ENCODE results near the gene DNM2. TPM values are rescaled to one million over a fixed set of nuclear protein-coding genes. Genes with fewer than 3 reads are reported as not detected.
"Not testable (repeated sequence)": the region's sequence is repeated elsewhere in the genome, so short reads cannot be mapped to it uniquely, and the experiment has no call there.

DNM2 gene
- 331 and 362 TPM in 2 replicates for total RNA-seq (2014; rRNA removed; shearing (Covaris generic); ENCODE audit: low replicate concordance)

GRCh38 chr19:10717356-10718204, at the start of gene DNM2:
DNM2 (plus strand) TSS chr19:10718079; CDS start chr19:10718243, 164 bp downstream.
- in situ Hi-C loops (cut with HindIII; ENCODE audit: low pct_unique_long_range_greater_than_20kb, low sequenced_read_pairs), result no loop called here
- DNase-seq (ENCODE audit: low read depth), result peak; percentile 100

DNA sequence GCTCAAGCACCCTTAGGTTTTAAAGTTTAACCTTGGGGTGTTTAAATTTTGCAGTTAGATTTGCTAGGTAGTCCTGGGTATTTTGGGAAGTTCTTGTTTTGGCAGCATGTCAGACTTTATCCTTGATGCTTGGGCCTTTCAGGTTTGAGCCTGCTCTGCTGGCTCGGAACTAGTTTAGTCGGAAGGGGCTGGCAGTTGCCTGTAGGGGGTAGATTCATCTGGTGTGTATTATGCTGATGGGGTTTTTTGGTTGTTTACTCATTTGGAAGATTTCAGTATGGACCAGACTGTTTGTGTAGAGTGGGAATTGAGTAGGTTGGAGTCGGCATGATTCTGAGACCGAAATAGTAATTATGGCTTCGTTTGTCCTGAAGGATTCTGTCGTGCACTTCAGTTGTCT, 48.6 kb upstream of the DNM2 start:
- DNase-seq (ENCODE audit: low read depth), result no peak
- in situ Hi-C loops (cut with HindIII; ENCODE audit: low pct_unique_long_range_greater_than_20kb, low sequenced_read_pairs), result no loop called here

DNA sequence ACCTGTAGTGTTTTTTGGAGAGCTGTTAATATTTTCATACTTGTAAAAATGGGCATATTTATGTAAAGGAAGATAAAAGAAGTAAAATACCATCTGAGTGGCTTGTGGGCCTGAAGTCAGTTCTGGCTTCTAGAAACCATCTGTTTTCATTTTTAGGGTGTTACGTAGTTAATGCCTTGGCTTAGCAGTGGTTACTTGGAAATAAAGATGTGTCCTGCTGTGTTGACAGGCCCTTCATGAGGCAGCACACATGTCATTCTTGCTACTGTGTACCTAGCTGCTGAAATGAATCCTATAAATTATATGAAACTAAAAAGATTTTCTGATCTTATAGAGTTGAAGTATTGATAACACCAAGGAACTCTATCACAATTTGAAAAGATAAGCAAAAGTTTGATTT, 47.7 kb upstream of the DNM2 start:
- in situ Hi-C loops (cut with HindIII; ENCODE audit: low pct_unique_long_range_greater_than_20kb, low sequenced_read_pairs), result no loop called here
- no peak for DNase-seq (ENCODE audit: low read depth)

DNA sequence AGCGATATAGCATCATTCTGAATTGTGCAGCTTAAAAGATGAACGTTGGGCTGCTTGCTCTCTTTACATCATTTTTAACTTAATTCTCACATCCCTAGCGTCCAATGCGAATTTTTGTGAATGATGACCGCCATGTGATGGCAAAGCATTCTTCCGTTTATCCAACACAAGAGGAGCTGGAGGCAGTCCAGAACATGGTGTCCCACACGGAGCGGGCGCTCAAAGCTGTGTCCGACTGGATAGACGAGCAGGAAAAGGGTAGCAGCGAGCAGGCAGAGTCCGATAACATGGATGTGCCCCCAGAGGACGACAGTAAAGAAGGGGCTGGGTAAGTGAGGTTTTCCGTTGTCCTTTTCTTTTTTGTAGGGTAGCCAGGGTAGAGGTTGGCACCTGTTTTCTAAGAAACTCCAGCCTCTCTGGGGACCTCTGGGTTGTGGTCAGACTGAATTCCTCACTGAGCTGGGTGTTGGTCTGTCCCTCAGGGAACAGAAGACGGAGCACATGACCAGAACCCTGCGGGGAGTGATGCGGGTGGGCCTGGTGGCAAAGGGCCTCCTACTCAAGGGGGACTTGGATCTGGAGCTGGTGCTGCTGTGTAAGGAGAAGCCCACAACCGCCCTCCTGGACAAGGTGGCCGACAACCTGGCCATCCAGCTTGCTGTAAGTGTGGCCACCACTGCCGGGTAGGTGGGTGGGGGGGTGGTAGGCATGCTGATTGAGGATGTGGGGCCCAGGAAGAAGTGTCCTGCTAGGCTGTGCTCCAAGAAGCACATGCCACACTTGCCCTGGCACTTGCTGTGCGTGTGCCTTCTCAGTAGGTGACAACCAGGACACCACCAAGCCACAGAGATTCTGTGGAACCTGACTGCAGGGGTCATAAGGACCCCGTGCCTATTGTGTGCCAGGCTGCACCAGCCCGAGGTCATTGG, 46.7 kb upstream of the DNM2 start:
- in situ Hi-C loops (cut with HindIII; ENCODE audit: low pct_unique_long_range_greater_than_20kb, low sequenced_read_pairs), result no loop called here
- DNase-seq (ENCODE audit: low read depth), result no peak

DNA sequence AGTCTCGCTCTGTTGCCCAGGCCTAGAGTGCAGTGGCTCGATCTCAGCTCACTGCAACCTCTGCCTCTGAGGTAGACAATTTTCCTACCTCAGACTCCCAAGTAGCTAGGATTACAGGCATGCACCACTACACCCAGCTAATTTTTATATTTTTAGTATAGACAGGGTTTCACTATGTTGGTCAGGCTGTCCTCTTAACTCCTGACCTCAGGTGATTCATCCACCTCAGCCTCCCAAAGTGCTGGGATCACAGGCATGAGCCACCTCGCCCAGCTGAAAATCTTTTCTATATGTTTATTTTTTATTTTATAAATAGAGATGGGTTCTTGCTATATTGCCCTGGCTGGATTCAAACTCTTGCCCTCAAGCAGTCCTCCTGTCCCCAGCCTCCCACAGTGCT, 46.0 kb upstream of the DNM2 start:
- in situ Hi-C loops (cut with HindIII; ENCODE audit: low pct_unique_long_range_greater_than_20kb, low sequenced_read_pairs); DNase-seq (ENCODE audit: low read depth): not testable (repeated sequence)

GRCh38 chr19:10675214-10675613, 42.7 kb upstream of the DNM2 start:
- DNase-seq (ENCODE audit: low read depth); in situ Hi-C loops (cut with HindIII; ENCODE audit: low pct_unique_long_range_greater_than_20kb, low sequenced_read_pairs): not testable (repeated sequence)

DNA sequence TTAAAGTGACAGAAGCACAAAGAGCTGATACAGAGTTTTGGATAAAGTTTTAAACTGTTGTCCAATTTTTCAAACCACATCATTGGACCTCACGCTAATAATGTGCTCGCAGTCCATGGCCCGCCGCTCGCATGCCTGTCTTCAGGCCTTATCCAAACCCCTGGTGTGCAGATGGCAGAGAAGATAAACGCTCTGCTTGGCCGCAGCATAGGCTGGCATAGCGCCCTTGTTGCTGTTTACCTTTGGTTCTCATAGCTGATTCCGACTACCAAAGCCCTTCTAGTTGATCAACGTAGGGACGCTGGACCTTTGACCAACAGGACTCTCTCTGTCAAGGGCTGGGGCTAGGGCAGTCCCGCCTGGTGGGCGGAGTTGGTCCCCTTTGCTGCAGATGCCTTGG, 40.1 kb upstream of the DNM2 start:
- no peak for DNase-seq (ENCODE audit: low read depth)
- in situ Hi-C loops (cut with HindIII; ENCODE audit: low pct_unique_long_range_greater_than_20kb, low sequenced_read_pairs), result no loop called here

DNA sequence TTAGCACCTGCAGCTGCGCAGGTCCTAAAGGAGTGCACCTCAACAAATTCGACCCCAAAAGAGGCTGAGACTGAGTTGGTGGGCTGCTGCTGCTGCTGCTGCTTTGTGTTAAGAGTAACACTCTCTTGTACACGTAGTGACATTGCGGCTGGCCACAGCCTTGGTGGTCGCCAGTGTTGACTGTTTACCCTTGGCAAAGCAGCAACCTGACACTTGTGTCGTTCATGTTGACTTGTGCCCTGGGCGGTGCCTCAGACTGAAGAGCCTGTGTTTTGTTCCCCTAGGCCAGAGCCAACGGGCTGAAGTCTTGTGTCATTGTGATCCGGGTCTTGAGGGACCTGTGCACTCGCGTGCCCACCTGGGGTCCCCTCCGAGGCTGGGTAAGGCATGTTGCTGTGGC, 39.1 kb upstream of the DNM2 start:
- no peak for DNase-seq (ENCODE audit: low read depth)
- in situ Hi-C loops (cut with HindIII; ENCODE audit: low pct_unique_long_range_greater_than_20kb, low sequenced_read_pairs), result no loop called here

DNA sequence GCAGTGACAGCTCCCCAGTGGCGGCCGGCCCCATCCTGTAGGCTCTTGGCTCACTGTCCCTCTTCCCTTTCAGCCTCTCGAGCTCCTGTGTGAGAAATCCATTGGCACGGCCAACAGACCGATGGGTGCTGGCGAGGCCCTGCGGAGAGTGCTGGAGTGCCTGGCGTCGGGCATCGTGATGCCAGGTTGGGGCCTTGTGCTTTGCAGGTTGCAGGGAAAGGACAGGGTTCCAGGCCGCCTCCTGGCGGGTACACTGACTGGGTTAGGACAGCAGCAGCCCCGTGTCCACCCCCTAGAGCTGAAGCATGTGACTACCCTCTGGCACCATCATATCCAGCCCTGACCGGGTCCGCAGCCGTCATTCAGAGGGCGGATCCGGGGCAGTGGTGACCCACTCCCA, 38.1 kb upstream of the DNM2 start:
- no peak for DNase-seq (ENCODE audit: low read depth)
- in situ Hi-C loops (cut with HindIII; ENCODE audit: low pct_unique_long_range_greater_than_20kb, low sequenced_read_pairs), result no loop called here

DNA sequence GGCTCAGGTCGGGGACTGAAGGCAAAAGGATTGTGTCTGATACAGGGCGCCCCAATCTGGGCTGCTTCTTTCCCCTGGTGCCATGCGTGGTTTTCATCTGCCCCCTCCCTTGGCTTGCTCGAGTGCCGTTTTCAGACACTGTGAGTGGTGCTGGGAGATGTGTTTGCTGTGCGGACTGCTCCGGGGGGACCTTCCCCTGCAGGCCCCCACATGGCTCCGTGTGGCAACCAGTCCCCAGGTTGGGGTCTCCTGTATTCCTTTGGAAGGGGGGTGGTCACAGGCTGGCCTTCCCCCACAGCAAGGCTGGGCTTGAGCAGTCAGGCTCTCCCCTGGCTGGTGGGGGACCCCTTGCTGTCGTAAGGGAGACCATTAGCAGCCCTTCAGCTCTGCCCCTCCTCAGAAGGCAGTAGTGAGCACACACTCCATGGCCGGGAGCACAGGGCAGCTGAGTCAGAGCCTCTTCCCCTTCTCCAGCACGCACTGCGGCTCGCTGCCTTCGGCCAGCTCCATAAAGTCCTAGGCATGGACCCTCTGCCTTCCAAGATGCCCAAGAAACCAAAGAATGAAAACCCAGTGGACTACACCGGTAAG, 37.2 kb upstream of the DNM2 start:
- in situ Hi-C loops (cut with HindIII; ENCODE audit: low pct_unique_long_range_greater_than_20kb, low sequenced_read_pairs), result no loop called here

GRCh38 chr19:10681658-10682057, 36.2 kb upstream of the DNM2 start:
- in situ Hi-C loops (cut with HindIII; ENCODE audit: low pct_unique_long_range_greater_than_20kb, low sequenced_read_pairs), result no loop called here
- no peak for DNase-seq (ENCODE audit: low read depth)

More for the DNA sequence above, 37.2 kb upstream of the DNM2 start:
- DNase-seq (ENCODE audit: low read depth), result no peak

DNA sequence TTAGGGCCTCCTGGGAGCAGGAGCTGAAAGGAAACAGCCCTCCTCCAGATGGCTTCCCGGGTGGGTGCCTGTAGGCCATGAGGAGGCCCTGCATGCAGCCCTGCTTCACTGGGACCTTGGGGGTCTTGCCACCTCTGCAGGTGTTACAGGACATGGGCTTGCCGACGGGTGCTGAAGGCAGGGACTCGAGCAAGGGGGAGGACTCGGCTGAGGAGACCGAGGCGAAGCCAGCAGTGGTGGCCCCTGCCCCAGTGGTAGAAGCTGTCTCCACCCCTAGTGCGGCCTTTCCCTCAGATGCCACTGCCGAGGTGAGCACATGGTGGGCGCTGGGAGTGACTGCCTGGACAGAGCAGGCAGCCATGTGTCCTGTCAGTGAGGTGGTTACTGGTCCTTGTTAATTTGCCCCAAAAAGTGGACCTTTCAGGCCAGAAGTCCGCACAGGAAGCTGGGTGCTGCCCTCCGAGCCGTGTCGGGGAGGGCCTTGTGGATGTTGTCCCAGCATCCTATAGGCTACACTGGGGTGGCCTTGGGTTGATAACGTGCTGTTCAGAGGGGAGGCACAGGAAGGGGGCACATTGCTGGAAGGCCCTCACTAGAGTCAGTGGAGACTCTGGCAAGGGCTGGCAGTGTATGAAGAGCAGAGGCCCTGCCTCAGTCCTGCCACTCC, 35.3 kb upstream of the DNM2 start:
- in situ Hi-C loops (cut with HindIII; ENCODE audit: low pct_unique_long_range_greater_than_20kb, low sequenced_read_pairs), result no loop called here
- no peak for DNase-seq (ENCODE audit: low read depth)

GRCh38 chr19:10683064-10683426, 34.8 kb upstream of the DNM2 start:
- no peak for DNase-seq (ENCODE audit: low read depth)

DNA sequence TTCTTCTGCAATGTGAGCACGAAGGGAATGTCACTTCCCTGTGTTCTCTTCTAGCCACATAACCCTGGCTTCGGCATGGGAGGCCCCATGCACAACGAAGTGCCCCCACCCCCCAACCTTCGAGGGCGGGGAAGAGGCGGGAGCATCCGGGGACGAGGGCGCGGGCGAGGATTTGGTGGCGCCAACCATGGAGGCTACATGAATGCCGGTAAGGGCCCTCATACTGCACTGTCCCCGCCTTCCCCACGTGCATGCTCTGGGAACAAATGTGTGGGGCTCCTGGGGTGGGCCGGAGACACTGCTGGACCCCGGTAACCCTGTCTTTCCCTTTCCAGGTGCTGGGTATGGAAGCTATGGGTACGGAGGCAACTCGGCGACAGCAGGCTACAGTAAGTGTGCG, 34.3 kb upstream of the DNM2 start:
- in situ Hi-C loops (cut with HindIII; ENCODE audit: low pct_unique_long_range_greater_than_20kb, low sequenced_read_pairs), result no loop called here
- no peak for DNase-seq (ENCODE audit: low read depth)

More at GRCh38 chr19:10683064-10683426, 34.8 kb upstream of the DNM2 start:
- in situ Hi-C loops (cut with HindIII; ENCODE audit: low pct_unique_long_range_greater_than_20kb, low sequenced_read_pairs), result no loop called here

DNA sequence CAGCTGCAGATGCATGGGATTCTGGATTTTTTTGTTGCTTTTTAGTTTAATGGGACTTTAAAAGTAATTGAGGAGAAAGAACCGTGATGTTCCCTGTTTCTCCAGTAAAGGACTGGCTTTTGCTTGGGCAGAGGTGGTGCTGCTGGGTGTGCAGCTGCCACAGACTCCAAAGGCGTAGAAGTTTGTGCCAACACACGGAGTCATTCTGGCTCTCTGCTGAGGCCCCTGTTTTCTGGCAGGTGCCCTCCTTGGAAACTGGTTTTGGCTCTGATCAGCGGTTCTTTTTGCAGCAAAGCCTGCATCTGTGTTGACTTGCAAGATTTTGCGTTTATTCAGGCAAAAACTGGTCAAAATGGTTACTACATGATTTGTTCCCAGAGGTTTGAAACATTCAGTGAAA, 32.7 kb upstream of the DNM2 start:
- in situ Hi-C loops (cut with HindIII; ENCODE audit: low pct_unique_long_range_greater_than_20kb, low sequenced_read_pairs), result no loop called here
- DNase-seq (ENCODE audit: low read depth), result no peak

GRCh38 chr19:10686193-10686592, 31.7 kb upstream of the DNM2 start:
- in situ Hi-C loops (cut with HindIII; ENCODE audit: low pct_unique_long_range_greater_than_20kb, low sequenced_read_pairs), result no loop called here
- DNase-seq (ENCODE audit: low read depth), result no peak

DNA sequence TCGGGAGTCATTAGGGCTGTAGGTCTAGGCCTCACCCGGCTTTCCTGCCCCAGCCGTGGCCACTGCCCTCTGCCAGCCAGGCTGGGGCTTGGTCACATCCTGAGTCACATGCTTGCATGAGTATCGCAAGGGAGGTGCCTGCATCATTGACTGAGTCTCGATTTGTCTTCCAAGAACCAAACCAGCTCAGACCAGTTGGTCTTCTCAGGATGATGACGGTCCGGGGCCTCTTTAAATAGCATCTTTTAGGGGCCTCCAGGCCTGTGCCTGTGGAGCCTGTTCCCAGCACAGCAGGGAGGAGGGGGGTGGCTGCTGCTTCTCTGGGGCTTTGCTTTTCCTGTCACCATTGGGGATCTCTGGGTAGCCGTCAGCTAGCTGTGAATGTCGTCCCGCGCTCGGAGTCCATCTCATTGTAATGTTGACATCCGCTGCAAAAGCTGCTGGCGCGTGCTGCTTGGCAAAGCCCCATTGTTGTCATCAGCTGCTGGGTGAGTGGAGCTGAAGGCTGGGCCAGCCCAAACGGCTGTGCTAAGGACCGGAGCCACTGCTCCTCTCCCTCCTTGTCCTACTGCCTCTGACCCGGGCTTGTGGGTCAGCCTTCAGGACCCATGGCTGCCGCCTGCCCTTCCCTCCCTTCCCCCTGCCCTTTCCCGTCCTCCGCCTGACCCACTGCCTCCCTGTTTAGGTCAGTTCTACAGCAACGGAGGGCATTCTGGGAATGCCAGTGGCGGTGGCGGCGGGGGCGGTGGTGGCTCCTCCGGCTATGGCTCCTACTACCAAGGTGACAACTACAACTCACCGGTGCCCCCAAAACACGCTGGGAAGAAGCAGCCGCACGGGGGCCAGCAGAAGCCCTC, 31.0 kb upstream of the DNM2 start:
- in situ Hi-C loops (cut with HindIII; ENCODE audit: low pct_unique_long_range_greater_than_20kb, low sequenced_read_pairs), result no loop called here
- DNase-seq (ENCODE audit: low read depth), result no peak

Measured in Caki2 (cell line).